MCF 10A (cell line): ENCODE measurements around the gene OCRL. TPM values are rescaled to one million over a fixed set of nuclear protein-coding genes. Genes with fewer than 3 reads are reported as not detected.
"Not testable (repeated sequence)": the region's sequence is repeated elsewhere in the genome, so short reads cannot be mapped to it uniquely, and the experiment has no call there.

Experiments used
- BruUV-seq: library from RNA; stranded (reverse); fragments of 400-500 nt; replicated peaks from 2 replicates; lab custom pipeline; 2021; lab: Mats Ljungman, UMichigan
- CTCF ChIA-PET: fragments of 300-600 bp; sonication (Branson Sonifier 250); formaldehyde crosslinking; extraction: SDS; loops from one replicate; lab custom pipeline; 2021; ENCODE audit warnings: antibody characterized with exemption, inconsistent platforms; lab: Yijun Ruan, JAX
- POLR2A ChIA-PET: fragments of 300-600, 350-650 bp; sonication (Branson Sonifier 250); formaldehyde crosslinking; extraction: SDS; loops from one replicate; lab custom pipeline; 2020; ENCODE audit warnings: antibody characterized with exemption, inconsistent platforms; lab: Yijun Ruan, JAX
- DNase-seq: peaks from one replicate; pipeline ENCODE4 v3.0.0-alpha.2; 2018; ENCODE audit not compliant: unreplicated experiment
- H3K27ac Mint-ChIP-seq: one replicate; pipeline ENCODE4 v1.8.0; 2022; ENCODE audit warnings: mild to moderate bottlenecking, low read depth, mixed read lengths; ENCODE audit not compliant: unreplicated experiment
- H3K27me3 Mint-ChIP-seq: one replicate; pipeline ENCODE4 v1.8.0; 2022; ENCODE audit warnings: mixed read lengths; ENCODE audit not compliant: insufficient read depth, unreplicated experiment
- H3K36me3 Mint-ChIP-seq: one replicate; pipeline ENCODE4 v1.8.0; 2022; ENCODE audit warnings: mild to moderate bottlenecking, moderate library complexity, mixed read lengths; ENCODE audit not compliant: insufficient read depth, unreplicated experiment
- H3K4me1 Mint-ChIP-seq: one replicate; pipeline ENCODE4 v1.8.0; 2022; ENCODE audit warnings: mixed read lengths; ENCODE audit not compliant: insufficient read depth, unreplicated experiment
- H3K4me3 Mint-ChIP-seq: one replicate; pipeline ENCODE4 v1.8.0; 2022; ENCODE audit warnings: mild to moderate bottlenecking, moderate library complexity, mixed read lengths; ENCODE audit not compliant: unreplicated experiment
- H3K9me3 Mint-ChIP-seq: one replicate; pipeline ENCODE4 v1.8.0; 2022; ENCODE audit warnings: mixed read lengths; ENCODE audit not compliant: unreplicated experiment
- CTCF ChIP-seq: fragments of 200-600 bp; IDR thresholded peaks from one replicate; pipeline ENCODE4 v1.8.0; 2022; ENCODE audit warnings: antibody characterized with exemption, mild to moderate bottlenecking; ENCODE audit not compliant: unreplicated experiment
- intact Hi-C: fragments of 100-400 bp; cut with micrococcal nuclease; formaldehyde crosslinking; loops from 2 replicates; pipeline ENCODE4 v1.14.1; 2022
- total RNA-seq: library from RNA; stranded (reverse); gene quantifications from 2 replicates; pipeline ENCODE4 v1.2.3, GENCODE V29; 2022

Gene OCRL
- total RNA-seq, 1 experiment from 2014 or later, result 25.3 TPM

- intact Hi-C loops, result no loop called here
- TF ChIP-seq CTCF, result no peak
- BruUV-seq, result no TSS peak
- Mint-ChIP-seq H3K4me3 (no peak overlapping the region), H3K27ac (no peak overlapping the region), H3K27me3 (peaks cover 16% of the 10 kb centered on the region), H3K36me3 (peaks cover 7% of the 10 kb centered on the region), H3K4me1 (no peaks in the 10 kb centered on the region), H3K9me3 (no peaks in the 10 kb centered on the region)
- CTCF ChIA-PET, result interaction anchor here (0.6 kb wide), 1 partner anchor 837 kb away, joined by 4 read pairs; no protein-coding TSS in a partner anchor
- POLR2A ChIA-PET, result no interaction called here
- no peak for DNase-seq
These were observed 16.8 kb downstream of the OCRL start for GRCh38 chrX:129556806-129557315.

GRCh38 chrX:129557844-129558480 is 17.9 kb downstream of the OCRL start:
- BruUV-seq, result no TSS peak
- peaks cover 17% of the 10 kb centered on the region for H3K36me3 Mint-ChIP-seq
- no peak overlapping the region for H3K27ac Mint-ChIP-seq
- no peaks in the 10 kb centered on the region for H3K4me1 Mint-ChIP-seq
- no peak for TF ChIP-seq CTCF
- no peaks in the 10 kb centered on the region for H3K9me3 Mint-ChIP-seq
- no peak overlapping the region for H3K4me3 Mint-ChIP-seq
- H3K27me3 Mint-ChIP-seq, result peaks cover 27% of the 10 kb centered on the region
- no peak for DNase-seq
- ChIA-PET POLR2A (interaction anchor here (0.6 kb wide), 1 partner anchor 487 kb away, joined by 3 read pairs; no protein-coding TSS in a partner anchor), CTCF (interaction anchor here (0.6 to 0.9 kb wide), 3 partner anchors 43 to 876 kb away, joined by 3 to 4 read pairs (median 3); no protein-coding TSS in a partner anchor)
- intact Hi-C loops, result no loop called here

- CTCF ChIA-PET, result no interaction called here
- Mint-ChIP-seq H3K9me3 (no peaks in the 10 kb centered on the region), H3K27ac (no peak overlapping the region), H3K27me3 (peaks cover 30% of the 10 kb centered on the region), H3K36me3 (peaks cover 17% of the 10 kb centered on the region), H3K4me1 (no peaks in the 10 kb centered on the region), H3K4me3 (no peak overlapping the region)
- DNase-seq, result no peak
- no peak for TF ChIP-seq CTCF
- BruUV-seq, result no TSS peak
- intact Hi-C loops, result no loop called here
- POLR2A ChIA-PET, result no interaction called here
These were observed 19.7 kb downstream of the OCRL start for GRCh38 chrX:129559783-129560182.

- Mint-ChIP-seq H3K36me3 (peaks cover 17% of the 10 kb centered on the region), H3K27me3 (peaks cover 44% of the 10 kb centered on the region), H3K4me1 (no peaks in the 10 kb centered on the region), H3K9me3 (no peaks in the 10 kb centered on the region), H3K4me3 (no peak overlapping the region), H3K27ac (no peak overlapping the region)
- ChIA-PET POLR2A (interaction anchor here (0.5 kb wide), 1 partner anchor 46 kb away, joined by 3 read pairs; no protein-coding TSS in a partner anchor), CTCF (interaction anchor here (0.7 kb wide), 1 partner anchor 39 kb away, joined by 3 read pairs; no protein-coding TSS in a partner anchor)
- no TSS peak for BruUV-seq
- intact Hi-C loops, result no loop called here
- DNase-seq, result no peak
- no peak for TF ChIP-seq CTCF
These were observed 21.4 kb downstream of the OCRL start for GRCh38 chrX:129561453-129561852.

GRCh38 chrX:129564345-129564744 is 24.3 kb downstream of the OCRL start:
- H3K27ac Mint-ChIP-seq, intact Hi-C loops, H3K4me1 Mint-ChIP-seq, H3K4me3 Mint-ChIP-seq, BruUV-seq, H3K9me3 Mint-ChIP-seq, POLR2A ChIA-PET, CTCF ChIA-PET, DNase-seq: not testable (repeated sequence)
- Mint-ChIP-seq H3K27me3 (peaks cover 41% of the 10 kb centered on the region), H3K36me3 (peaks cover 29% of the 10 kb centered on the region)
